Fibroblast of pulmonary artery (primary cell): ENCODE results near the gene IFNL3.

ENCODE experiments used
- DNase-seq: peaks from one replicate; pipeline ENCODE4 v3.0.0-alpha.2; 2010; ENCODE audit warnings: low read depth
- H3K4me3 ChIP-seq: replicated peaks from 2 replicates; pipeline ENCODE4 v1.5.1; 2011; ENCODE audit warnings: low read depth, mild to moderate bottlenecking, control low read depth, low read length, moderate library complexity
- TF ChIP-seq, protein P1 (sequence below): IDR thresholded peaks from 2 replicates; pipeline ENCODE4 v1.5.1; 2011; ENCODE audit warnings: mild to moderate bottlenecking, control low read depth, low read length, inconsistent platforms; ENCODE audit errors: missing control alignments

IFNL3 gene

GRCh38 chr19:39208175-39208795 is 36.5 kb downstream of the IFNL3 start:
- TF ChIP-seq, protein P1, sequence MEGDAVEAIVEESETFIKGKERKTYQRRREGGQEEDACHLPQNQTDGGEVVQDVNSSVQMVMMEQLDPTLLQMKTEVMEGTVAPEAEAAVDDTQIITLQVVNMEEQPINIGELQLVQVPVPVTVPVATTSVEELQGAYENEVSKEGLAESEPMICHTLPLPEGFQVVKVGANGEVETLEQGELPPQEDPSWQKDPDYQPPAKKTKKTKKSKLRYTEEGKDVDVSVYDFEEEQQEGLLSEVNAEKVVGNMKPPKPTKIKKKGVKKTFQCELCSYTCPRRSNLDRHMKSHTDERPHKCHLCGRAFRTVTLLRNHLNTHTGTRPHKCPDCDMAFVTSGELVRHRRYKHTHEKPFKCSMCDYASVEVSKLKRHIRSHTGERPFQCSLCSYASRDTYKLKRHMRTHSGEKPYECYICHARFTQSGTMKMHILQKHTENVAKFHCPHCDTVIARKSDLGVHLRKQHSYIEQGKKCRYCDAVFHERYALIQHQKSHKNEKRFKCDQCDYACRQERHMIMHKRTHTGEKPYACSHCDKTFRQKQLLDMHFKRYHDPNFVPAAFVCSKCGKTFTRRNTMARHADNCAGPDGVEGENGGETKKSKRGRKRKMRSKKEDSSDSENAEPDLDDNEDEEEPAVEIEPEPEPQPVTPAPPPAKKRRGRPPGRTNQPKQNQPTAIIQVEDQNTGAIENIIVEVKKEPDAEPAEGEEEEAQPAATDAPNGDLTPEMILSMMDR, result no peak
- H3K4me3 ChIP-seq, result no peak overlapping the region
- no peak for DNase-seq

GRCh38 chr19:39207293-39207836 is 37.4 kb downstream of the IFNL3 start:
- TF ChIP-seq, protein P1, result no peak
- no peak overlapping the region for H3K4me3 ChIP-seq
- no peak for DNase-seq

GRCh38 chr19:39206122-39206521 is 38.7 kb downstream of the IFNL3 start:
- TF ChIP-seq, protein P1, result no peak
- no peak for DNase-seq

GRCh38 chr19:39205449-39205764 is 39.4 kb downstream of the IFNL3 start:
- TF ChIP-seq, protein P1, result no peak
- DNase-seq, result no peak
- H3K4me3 ChIP-seq, result no peak overlapping the region

More at GRCh38 chr19:39206122-39206521, 38.7 kb downstream of the IFNL3 start:
- H3K4me3 ChIP-seq, result no peak overlapping the region

DNA sequence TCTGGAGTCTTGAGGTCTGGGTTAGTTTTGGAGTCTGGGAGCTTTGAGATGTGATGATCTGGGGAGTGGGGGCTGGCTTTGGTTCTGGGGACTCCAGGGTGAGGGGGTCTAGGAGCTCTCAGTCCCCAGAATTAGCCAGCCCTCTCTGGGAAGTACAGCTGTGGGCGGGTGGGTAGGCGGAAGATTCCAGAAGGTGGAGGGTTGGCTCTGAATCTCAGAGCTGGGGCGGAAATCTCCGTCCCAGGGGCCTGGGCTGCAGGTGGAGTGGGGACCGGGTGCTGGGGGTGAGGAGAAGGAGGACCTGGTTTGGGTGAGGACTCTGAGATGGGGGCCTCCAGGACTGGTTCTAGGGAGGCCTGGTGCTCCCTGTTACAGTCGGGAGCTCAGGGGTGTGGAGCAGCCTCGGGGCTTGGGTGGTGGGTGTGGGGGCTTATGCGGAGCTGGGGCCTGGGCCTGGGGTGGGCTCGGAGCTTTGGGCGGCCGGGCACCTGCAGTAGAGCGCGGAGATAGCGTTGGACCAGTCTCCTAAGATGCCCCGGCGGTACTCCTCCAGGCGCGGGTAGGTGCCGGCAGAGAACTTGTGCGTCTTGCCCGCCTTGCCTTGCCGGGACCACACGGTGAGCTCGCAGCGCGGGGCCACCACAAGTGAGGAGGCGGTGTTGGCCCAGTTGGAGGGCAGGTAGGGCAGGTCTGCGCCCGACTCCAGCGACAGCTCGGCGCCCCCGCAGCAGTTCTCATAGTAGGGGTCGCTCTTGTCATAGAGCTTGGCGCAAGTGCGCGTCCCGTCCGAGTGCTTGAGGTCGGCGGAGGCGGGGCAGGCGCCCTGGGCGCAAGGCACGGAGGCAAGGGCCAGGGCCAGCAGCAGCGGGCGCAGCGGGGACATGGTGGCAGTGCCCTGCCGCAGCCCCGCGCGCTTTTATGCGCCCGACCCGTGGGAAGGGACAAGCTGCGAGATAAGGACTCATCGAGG is 41.1 kb downstream of the IFNL3 start, which contains the start of gene SYCN:
Gene SYCN (minus strand): TSS at position 892 of the 970 bp plus-strand sequence. CDS start 9 bp downstream, at position 883.
- no peak for DNase-seq
- H3K4me3 ChIP-seq, result no peak within 1 kb of the TSS
- TF ChIP-seq, protein P1, result no peak

DNA sequence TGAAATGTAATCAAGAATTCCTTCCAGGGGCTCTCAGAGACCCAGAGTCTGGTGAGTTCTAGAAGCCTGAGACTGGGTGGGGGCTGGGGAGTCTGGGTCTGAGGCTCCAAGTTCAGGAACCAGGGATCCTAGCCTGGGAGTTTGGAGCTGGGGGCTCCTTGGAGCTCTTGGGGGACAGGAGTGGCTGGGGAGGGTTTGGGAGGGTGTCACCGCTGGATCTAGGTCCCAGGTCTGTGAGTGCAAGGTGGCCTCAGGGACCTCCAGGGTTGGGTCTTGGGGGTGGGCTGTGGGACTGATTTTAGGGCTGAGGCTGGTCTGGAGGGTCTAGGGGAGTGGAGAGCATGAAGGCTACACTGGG is 41.8 kb downstream of the IFNL3 start:
- no peak overlapping the region for H3K4me3 ChIP-seq
- TF ChIP-seq, protein P1, result no peak
- no peak for DNase-seq
